Stimulated activated CD8-positive, alpha-beta memory T cell treated with anti-CD3 and anti-CD28 coated beads, Interleukin-2, amount 100 ng/mL, for 1 hour (primary cell): Measurements from ENCODE around the gene MBLAC2.
A peak's percentile ranks its signal among the peaks of the same experiment; 100 is the strongest.

Experiments
- DNase-seq, 2 donors: peaks; one replicate each; pipeline ENCODE4 v3.0.0-alpha.2; 2020; ENCODE audit warnings: low read depth in 2 of 2

Gene MBLAC2

GRCh38 chr5:90474235-90475107 is at the start of gene MBLAC2, which contains the start of gene POLR3G:
Gene MBLAC2 (minus strand): TSS chr5:90474771. CDS start chr5:90474292, 479 bp downstream.
Gene POLR3G (plus strand): TSS chr5:90474864. CDS start chr5:90485568, 10,704 bp downstream.
- peak; percentile 85 to 90 for DNase-seq

- no peak for DNase-seq
These were observed 44.5 kb upstream of the MBLAC2 start for GRCh38 chr5:90519081-90519480.

- no peak for DNase-seq
These were observed 44.1 kb upstream of the MBLAC2 start for GRCh38 chr5:90518661-90519060.

GRCh38 chr5:90514520-90514919 is 39.9 kb upstream of the MBLAC2 start:
- DNase-seq = no peak

- no peak for DNase-seq
These were observed 35.9 kb upstream of the MBLAC2 start for GRCh38 chr5:90510438-90510837.

GRCh38 chr5:90506221-90506620 is 31.6 kb upstream of the MBLAC2 start:
- no peak for DNase-seq

GRCh38 chr5:90504743-90505142 is 30.2 kb upstream of the MBLAC2 start:
- no peak for DNase-seq

- DNase-seq = no peak
These were observed 29.0 kb upstream of the MBLAC2 start for GRCh38 chr5:90503596-90503995.

- DNase-seq = no peak
These were observed 20.6 kb upstream of the MBLAC2 start for GRCh38 chr5:90495146-90495545.

- no peak for DNase-seq
These were observed 19.5 kb upstream of the MBLAC2 start for GRCh38 chr5:90494043-90494442.

GRCh38 chr5:90488791-90489190 is 14.2 kb upstream of the MBLAC2 start:
- no peak for DNase-seq

GRCh38 chr5:90484540-90484939 is 10.0 kb upstream of the MBLAC2 start:
- DNase-seq = no peak

- no peak for DNase-seq
These were observed 8.6 kb upstream of the MBLAC2 start for GRCh38 chr5:90483206-90483605.

- DNase-seq = no peak
These were observed 6.1 kb upstream of the MBLAC2 start for GRCh38 chr5:90480699-90481098.

GRCh38 chr5:90479611-90480385 is 5.2 kb upstream of the MBLAC2 start:
- no peak for DNase-seq

GRCh38 chr5:90477621-90478215 is 3.1 kb upstream of the MBLAC2 start:
- DNase-seq = no peak

- no peak for DNase-seq
These were observed 2.5 kb upstream of the MBLAC2 start for GRCh38 chr5:90477073-90477472.

- DNase-seq = no peak
These were observed 1.8 kb upstream of the MBLAC2 start for GRCh38 chr5:90476391-90476790.

- DNase-seq = no peak
These were observed 937 bp upstream of the MBLAC2 start for GRCh38 chr5:90475436-90475980.

GRCh38 chr5:90473396-90474234 is 956 bp downstream of the MBLAC2 start:
- DNase-seq = no peak

GRCh38 chr5:90472783-90473395 is 1.7 kb downstream of the MBLAC2 start:
- DNase-seq = no peak
